Stimulated activated CD8-positive, alpha-beta memory T cell treated with anti-CD3 and anti-CD28 coated beads, Interleukin-15, amount 100 ng/mL, for 1 hour (primary cell): Measurements from ENCODE around the gene SOCS3.

Experiments
- DNase-seq: peaks from one replicate; pipeline ENCODE4 v3.0.0-alpha.2; 2020; ENCODE audit warnings: low read depth

The SOCS3 gene

DNA sequence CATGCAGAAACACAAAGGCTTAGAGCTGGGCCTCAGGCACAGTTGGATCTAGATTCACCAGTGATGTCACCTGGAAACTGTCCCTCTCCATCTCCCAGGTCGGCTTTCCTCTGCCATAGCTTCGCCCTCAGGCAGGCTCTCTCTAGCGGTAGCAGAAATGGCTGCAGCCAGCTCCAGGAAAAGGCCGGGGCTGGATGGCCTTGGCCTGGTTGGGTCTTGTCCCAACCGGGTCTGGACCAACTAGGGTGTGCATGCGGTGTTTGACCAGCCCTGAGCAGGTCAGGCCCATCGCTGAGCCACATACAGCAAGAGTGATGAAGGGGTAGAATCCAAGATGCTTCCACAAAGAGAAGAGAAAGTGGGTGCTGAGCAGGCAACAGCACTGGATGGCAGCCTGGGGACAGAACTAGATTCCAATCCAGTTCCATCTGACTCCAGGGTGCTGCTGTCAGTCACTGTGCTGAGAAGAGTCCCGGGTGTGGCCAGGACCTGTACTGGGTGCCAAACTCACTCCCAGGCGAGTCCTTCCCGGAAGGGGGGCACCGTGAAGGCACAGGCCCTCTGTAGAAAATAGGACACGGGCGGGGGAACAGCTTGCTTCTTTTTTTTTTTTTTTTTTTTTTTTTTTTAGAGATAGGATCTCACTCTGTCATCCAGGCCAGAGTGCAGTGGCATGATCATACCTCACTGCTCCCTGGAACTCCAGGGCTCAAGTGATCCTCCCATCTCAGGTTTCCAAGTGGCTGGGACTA is 51.8 kb downstream of the SOCS3 start:
- no peak for DNase-seq

GRCh38 chr17:78306913-78307312 is 53.0 kb downstream of the SOCS3 start:
- no peak for DNase-seq
